GM23338 (cell line): ENCODE data around the gene RPS29.

Source experiments
- EZH2 ChIP-seq: fragments of 200-600 bp; sonication (generic); IDR thresholded peaks from one replicate; pipeline ENCODE4 v1.8.0; 2017; ENCODE audit warnings: antibody characterized with exemption, mild to moderate bottlenecking, low read depth; ENCODE audit not compliant: unreplicated experiment
- TF ChIP-seq, protein P1 (sequence below), 2 experiments: fragments of 200-600 bp in 1 of 2; sonication (generic) in 1 of 2; conservative IDR thresholded peaks; 2 replicates each; pipeline versions ENCODE4 v1.5.1 to v1.6.1; 2016 to 2017; ENCODE audit warnings: antibody characterized with exemption in 2 of 2, low read depth in 2 of 2, mild to moderate bottlenecking in 2 of 2, moderate library complexity in 1 of 2
- TF ChIP-seq, protein P2 (sequence below): IDR thresholded peaks from one replicate; pipeline ENCODE4 v1.6.1; 2018; ENCODE audit warnings: antibody characterized with exemption; ENCODE audit not compliant: unreplicated experiment

DNA sequence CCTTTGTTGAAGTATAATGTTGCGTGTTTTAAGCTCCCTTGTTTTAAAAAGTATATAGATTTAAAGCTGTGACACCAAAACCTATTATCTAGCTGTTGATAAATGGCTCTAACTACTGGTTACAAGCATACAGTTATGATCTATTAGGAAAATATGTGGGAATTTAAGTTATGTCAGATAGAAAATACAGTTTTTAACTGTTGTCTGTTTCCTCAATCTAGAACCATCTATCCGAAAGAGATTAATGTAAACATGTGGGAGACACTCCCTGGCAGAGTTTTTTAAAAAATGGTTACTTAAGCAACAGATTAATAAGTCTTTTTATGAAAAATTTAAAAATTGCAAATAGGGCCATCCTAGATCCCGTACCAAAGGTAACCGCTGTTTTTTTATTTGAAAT is 26.1 kb upstream of the RPS29 start:
- TF ChIP-seq, protein P1, sequence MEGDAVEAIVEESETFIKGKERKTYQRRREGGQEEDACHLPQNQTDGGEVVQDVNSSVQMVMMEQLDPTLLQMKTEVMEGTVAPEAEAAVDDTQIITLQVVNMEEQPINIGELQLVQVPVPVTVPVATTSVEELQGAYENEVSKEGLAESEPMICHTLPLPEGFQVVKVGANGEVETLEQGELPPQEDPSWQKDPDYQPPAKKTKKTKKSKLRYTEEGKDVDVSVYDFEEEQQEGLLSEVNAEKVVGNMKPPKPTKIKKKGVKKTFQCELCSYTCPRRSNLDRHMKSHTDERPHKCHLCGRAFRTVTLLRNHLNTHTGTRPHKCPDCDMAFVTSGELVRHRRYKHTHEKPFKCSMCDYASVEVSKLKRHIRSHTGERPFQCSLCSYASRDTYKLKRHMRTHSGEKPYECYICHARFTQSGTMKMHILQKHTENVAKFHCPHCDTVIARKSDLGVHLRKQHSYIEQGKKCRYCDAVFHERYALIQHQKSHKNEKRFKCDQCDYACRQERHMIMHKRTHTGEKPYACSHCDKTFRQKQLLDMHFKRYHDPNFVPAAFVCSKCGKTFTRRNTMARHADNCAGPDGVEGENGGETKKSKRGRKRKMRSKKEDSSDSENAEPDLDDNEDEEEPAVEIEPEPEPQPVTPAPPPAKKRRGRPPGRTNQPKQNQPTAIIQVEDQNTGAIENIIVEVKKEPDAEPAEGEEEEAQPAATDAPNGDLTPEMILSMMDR (conservative IDR thresholded peaks at IDR 0.05; ENCODE audit: low read depth in 2 of 2) = no peak
- TF ChIP-seq EZH2 = no peak
- TF ChIP-seq, protein P2, sequence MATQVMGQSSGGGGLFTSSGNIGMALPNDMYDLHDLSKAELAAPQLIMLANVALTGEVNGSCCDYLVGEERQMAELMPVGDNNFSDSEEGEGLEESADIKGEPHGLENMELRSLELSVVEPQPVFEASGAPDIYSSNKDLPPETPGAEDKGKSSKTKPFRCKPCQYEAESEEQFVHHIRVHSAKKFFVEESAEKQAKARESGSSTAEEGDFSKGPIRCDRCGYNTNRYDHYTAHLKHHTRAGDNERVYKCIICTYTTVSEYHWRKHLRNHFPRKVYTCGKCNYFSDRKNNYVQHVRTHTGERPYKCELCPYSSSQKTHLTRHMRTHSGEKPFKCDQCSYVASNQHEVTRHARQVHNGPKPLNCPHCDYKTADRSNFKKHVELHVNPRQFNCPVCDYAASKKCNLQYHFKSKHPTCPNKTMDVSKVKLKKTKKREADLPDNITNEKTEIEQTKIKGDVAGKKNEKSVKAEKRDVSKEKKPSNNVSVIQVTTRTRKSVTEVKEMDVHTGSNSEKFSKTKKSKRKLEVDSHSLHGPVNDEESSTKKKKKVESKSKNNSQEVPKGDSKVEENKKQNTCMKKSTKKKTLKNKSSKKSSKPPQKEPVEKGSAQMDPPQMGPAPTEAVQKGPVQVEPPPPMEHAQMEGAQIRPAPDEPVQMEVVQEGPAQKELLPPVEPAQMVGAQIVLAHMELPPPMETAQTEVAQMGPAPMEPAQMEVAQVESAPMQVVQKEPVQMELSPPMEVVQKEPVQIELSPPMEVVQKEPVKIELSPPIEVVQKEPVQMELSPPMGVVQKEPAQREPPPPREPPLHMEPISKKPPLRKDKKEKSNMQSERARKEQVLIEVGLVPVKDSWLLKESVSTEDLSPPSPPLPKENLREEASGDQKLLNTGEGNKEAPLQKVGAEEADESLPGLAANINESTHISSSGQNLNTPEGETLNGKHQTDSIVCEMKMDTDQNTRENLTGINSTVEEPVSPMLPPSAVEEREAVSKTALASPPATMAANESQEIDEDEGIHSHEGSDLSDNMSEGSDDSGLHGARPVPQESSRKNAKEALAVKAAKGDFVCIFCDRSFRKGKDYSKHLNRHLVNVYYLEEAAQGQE = no peak
